MM.1S (cell line): Measurements from ENCODE around the gene HOXC4.
A peak's percentile ranks its signal among the peaks of the same experiment; 100 is the strongest.

Experiments
- DNase-seq: peaks from one replicate; pipeline ENCODE4 v3.0.0-alpha.2; 2015
- H2AFZ ChIP-seq: fragments of 300-600 bp; sonication (generic); 2 replicates; pipeline ENCODE4 v1.6.0; 2016; ENCODE audit warnings: antibody characterized with exemption, low read length
- H3F3A ChIP-seq: fragments of 300-600 bp; sonication (generic); 2 replicates; pipeline ENCODE4 v1.6.1; 2016; ENCODE audit warnings: mild to moderate bottlenecking, antibody characterized with exemption, low read length, moderate library complexity, mixed read lengths; ENCODE audit not compliant: insufficient read depth
- H3K27ac ChIP-seq: fragments of 300-600 bp; sonication (generic); 2 replicates; pipeline ENCODE4 v1.5.1; 2016; ENCODE audit warnings: mild to moderate bottlenecking, low read length
- H3K27me3 ChIP-seq: fragments of 300-600 bp; sonication (generic); replicated peaks from 2 replicates; pipeline ENCODE4 v1.6.0; 2016; ENCODE audit warnings: low read length; ENCODE audit not compliant: insufficient read depth
- H3K36me3 ChIP-seq: fragments of 300-600 bp; sonication (generic); replicated peaks from 2 replicates; pipeline ENCODE4 v1.6.1; 2016; ENCODE audit warnings: mild to moderate bottlenecking, low read length, mixed read lengths; ENCODE audit not compliant: insufficient read depth
- H3K4me1 ChIP-seq: fragments of 300-600 bp; sonication (generic); 2 replicates; pipeline ENCODE4 v1.6.1; 2016; ENCODE audit warnings: low read length, mixed read lengths
- H3K4me2 ChIP-seq: fragments of 300-600 bp; sonication (generic); 2 replicates; pipeline ENCODE4 v1.6.0; 2016; ENCODE audit warnings: low read depth, low read length
- H3K4me3 ChIP-seq: fragments of 300-600 bp; sonication (generic); 2 replicates; pipeline ENCODE4 v1.5.1; 2016; ENCODE audit warnings: low read length, mixed read lengths
- H3K79me2 ChIP-seq: fragments of 300-600 bp; sonication (generic); 2 replicates; pipeline ENCODE4 v1.6.1; 2016; ENCODE audit warnings: mixed run types, low read length, mixed read lengths
- H3K9ac ChIP-seq: fragments of 300-600 bp; sonication (generic); 2 replicates; pipeline ENCODE4 v1.6.1; 2016; ENCODE audit warnings: low read length, mixed read lengths
- H3K9me2 ChIP-seq: fragments of 300-600 bp; sonication (generic); replicated peaks from 2 replicates; pipeline ENCODE4 v1.6.1; 2016; ENCODE audit warnings: mild to moderate bottlenecking, low read length, mixed read lengths; ENCODE audit not compliant: insufficient read depth
- H3K9me3 ChIP-seq: fragments of 300-600 bp; sonication (generic); replicated peaks from 2 replicates; pipeline ENCODE4 v1.6.1; 2016; ENCODE audit warnings: mild to moderate bottlenecking, low read length, mixed read lengths; ENCODE audit not compliant: insufficient read depth
- H4K20me1 ChIP-seq: fragments of 300-600 bp; sonication (generic); 2 replicates; pipeline ENCODE4 v1.6.1; 2016; ENCODE audit warnings: mild to moderate bottlenecking, low read length, moderate library complexity, mixed read lengths; ENCODE audit not compliant: insufficient read depth
- EZH2 ChIP-seq: fragments of 300-600 bp; sonication (generic); optimal IDR thresholded peaks from 2 replicates; pipeline ENCODE3; 2017; ENCODE audit warnings: low read depth, mild to moderate bottlenecking, antibody characterized with exemption, low read length, mixed read lengths
- EZH2phosphoT487 ChIP-seq: fragments of 300-600 bp; sonication (generic); IDR thresholded peaks from 2 replicates; pipeline ENCODE4 v1.6.1; 2018; ENCODE audit warnings: antibody characterized with exemption, low read length
- TF ChIP-seq, protein P1 (sequence below): fragments of 300-600 bp; sonication (generic); IDR thresholded peaks from 2 replicates; pipeline ENCODE4 v1.5.1; 2016; ENCODE audit warnings: antibody characterized with exemption, low read length, mixed read lengths

The HOXC4 gene

DNA sequence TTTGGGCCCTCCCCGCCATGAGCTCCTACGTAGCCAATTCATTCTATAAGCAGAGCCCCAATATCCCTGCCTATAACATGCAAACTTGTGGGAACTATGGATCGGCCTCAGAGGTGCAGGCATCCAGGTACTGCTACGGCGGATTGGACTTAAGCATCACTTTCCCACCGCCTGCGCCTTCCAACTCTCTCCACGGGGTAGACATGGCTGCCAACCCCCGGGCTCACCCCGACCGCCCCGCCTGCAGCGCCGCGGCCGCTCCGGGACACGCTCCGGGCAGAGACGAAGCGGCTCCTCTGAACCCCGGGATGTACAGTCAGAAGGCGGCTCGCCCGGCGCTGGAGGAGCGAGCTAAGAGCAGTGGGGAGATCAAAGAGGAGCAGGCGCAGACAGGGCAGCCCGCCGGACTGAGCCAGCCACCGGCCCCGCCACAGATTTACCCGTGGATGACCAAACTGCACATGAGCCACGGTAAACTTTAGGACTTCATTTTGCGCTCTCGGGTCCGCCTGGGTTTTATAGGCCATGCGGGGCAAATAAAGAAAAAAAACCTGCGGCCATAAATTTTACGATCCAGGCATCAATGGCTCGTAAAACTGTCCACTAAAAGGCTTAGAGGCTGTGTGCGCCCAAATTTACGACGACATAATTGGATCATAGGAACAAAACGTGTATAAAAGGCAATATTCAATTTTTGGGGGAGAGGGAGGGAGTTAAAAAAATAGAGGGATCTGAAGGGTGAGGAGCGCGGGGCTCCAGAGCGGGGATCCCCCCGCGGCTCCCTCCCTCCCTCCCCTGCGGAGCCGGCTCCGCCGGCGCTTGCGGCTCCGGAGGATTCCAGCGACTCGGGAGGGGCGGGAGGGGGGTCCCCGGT, 20.3 kb upstream of the HOXC4 start:
- H3F3A ChIP-seq, result no peaks in the 10 kb centered on the region
- DNase-seq, result no peak
- H3K36me3 ChIP-seq, result no peaks in the 10 kb centered on the region
- no peak overlapping the region for H3K4me3 ChIP-seq
- H3K27me3 ChIP-seq, result peaks cover 96% of the 10 kb centered on the region
- no peak overlapping the region for H3K27ac ChIP-seq
- no peak overlapping the region for H3K9ac ChIP-seq
- H3K4me1 ChIP-seq, result no peaks in the 10 kb centered on the region
- H3K9me3 ChIP-seq, result no peaks in the 10 kb centered on the region
- TF ChIP-seq EZH2 (peak; percentile 30), EZH2phosphoT487 (no peak; the same call in 1 of the 2 replicates)
- TF ChIP-seq, protein P1, sequence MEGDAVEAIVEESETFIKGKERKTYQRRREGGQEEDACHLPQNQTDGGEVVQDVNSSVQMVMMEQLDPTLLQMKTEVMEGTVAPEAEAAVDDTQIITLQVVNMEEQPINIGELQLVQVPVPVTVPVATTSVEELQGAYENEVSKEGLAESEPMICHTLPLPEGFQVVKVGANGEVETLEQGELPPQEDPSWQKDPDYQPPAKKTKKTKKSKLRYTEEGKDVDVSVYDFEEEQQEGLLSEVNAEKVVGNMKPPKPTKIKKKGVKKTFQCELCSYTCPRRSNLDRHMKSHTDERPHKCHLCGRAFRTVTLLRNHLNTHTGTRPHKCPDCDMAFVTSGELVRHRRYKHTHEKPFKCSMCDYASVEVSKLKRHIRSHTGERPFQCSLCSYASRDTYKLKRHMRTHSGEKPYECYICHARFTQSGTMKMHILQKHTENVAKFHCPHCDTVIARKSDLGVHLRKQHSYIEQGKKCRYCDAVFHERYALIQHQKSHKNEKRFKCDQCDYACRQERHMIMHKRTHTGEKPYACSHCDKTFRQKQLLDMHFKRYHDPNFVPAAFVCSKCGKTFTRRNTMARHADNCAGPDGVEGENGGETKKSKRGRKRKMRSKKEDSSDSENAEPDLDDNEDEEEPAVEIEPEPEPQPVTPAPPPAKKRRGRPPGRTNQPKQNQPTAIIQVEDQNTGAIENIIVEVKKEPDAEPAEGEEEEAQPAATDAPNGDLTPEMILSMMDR, result no peak
- no peaks in the 10 kb centered on the region for H3K9me2 ChIP-seq
- H3K4me2 ChIP-seq, result peak overlapping the region; percentile 33; the same call in 1 of the 2 replicates
- H3K79me2 ChIP-seq, result no peaks in the 10 kb centered on the region
- no peaks in the 10 kb centered on the region for H4K20me1 ChIP-seq
- H2AFZ ChIP-seq, result no peak overlapping the region

DNA sequence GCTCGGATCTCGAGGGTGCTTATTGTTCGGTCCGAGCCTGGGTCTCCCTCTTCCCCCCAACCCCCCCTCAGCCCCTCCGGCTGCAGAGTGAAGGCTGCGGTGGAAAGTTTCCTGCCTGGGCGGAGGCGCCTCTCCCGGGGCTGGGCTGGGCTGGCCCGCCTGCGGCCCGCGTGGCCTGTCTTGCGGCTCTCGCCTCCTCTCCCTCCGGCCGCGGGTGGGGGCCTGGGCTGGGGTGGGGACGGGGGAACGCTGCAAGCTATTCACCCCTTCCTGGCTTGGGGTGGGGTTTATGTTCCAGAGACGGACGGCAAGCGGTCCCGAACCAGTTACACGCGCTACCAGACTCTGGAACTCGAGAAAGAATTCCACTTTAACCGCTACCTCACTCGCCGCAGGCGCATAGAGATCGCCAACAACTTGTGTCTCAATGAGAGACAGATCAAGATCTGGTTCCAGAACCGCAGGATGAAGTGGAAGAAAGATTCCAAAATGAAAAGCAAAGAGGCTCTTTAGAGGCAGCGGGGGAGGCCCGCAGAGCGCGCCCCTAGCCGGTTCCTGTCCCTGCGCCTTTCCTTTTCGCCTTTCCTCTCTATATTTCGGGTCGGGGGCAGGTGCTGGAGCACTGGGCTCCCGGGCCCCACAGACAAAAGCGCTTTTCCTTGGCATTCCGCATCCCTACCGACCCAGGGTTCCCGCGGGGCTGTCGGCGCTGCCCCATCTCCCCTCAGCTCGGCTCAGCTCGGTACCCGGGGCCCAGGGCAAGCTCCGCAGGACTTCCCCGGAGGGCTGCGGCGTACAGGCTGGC, 19.5 kb upstream of the HOXC4 start:
- H3K27ac ChIP-seq, result no peak overlapping the region
- DNase-seq, result no peak
- no peaks in the 10 kb centered on the region for H3K36me3 ChIP-seq
- no peaks in the 10 kb centered on the region for H3K79me2 ChIP-seq
- no peaks in the 10 kb centered on the region for H3F3A ChIP-seq
- no peaks in the 10 kb centered on the region for H3K9me2 ChIP-seq
- no peak overlapping the region for H3K4me3 ChIP-seq
- no peaks in the 10 kb centered on the region for H3K9me3 ChIP-seq
- peaks cover 97% of the 10 kb centered on the region for H3K27me3 ChIP-seq
- TF ChIP-seq, protein P1, result no peak
- no peak for TF ChIP-seq EZH2phosphoT487
- TF ChIP-seq EZH2, result peak; percentile 43
- H3K4me2 ChIP-seq, result peak overlapping the region; percentile 33; the same call in 1 of the 2 replicates
- H2AFZ ChIP-seq, result no peak overlapping the region
- no peak overlapping the region for H3K9ac ChIP-seq
- H3K4me1 ChIP-seq, result no peaks in the 10 kb centered on the region
- H4K20me1 ChIP-seq, result no peaks in the 10 kb centered on the region

DNA sequence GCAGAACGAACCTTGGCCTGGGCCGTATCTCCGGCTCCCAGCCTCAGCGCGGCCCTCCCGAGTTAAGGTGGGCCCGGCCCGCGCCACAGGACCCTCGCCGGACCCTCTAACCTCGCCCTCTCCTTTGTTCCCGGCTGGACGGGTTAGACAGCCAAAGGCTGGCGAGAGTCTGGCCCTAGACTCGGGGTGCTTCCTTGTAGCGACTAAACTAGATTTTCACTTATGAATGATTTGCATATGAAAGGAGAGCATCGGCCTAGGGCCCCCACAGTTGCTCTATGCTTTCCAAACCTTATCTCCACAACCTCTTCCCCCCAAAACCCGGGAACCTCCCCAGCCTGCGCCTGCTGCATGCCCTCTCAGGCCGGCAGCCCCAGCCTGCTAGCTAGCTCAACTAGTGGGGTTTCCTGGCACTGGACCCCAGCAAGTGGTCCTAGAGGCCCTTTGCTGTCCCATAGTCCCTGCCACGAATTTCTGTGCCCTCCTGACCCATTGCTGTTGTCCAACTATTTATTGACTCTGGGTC, 18.8 kb upstream of the HOXC4 start:
- Histone ChIP-seq H3K4me3 (no peak overlapping the region), H3K27me3 (peaks cover 98% of the 10 kb centered on the region), H3K9me2 (no peaks in the 10 kb centered on the region), H3K4me1 (no peaks in the 10 kb centered on the region), H4K20me1 (no peaks in the 10 kb centered on the region), H3K4me2 (no peak overlapping the region), H3K79me2 (no peaks in the 10 kb centered on the region), H3K9me3 (no peaks in the 10 kb centered on the region), H3K9ac (no peak overlapping the region), H2AFZ (no peak overlapping the region), H3K27ac (no peak overlapping the region), H3K36me3 (no peaks in the 10 kb centered on the region), H3F3A (no peaks in the 10 kb centered on the region)
- no peak for DNase-seq
- peak; percentile 3 for TF ChIP-seq EZH2
- TF ChIP-seq, protein P1, result no peak
